Measurements from ENCODE around the gene TIMP2. TPM values are rescaled to one million over a fixed set of nuclear protein-coding genes. Genes with fewer than 3 reads are reported as not detected.

The TIMP2 gene
- total and polyA plus RNA-seq, 2 of the 4 experiments (the other 2 are of a cell fraction): 43.9 to 416 TPM

- no peak for TF ChIP-seq RCOR1 (IDR thresholded peaks at IDR 0.05; ENCODE audit: insufficient replicate concordance, low read length)
These were observed 51.5 kb downstream of the TIMP2 start (continued) for GRCh38 chr17:78873519-78874340.

GRCh38 chr17:78872486-78872885 is 52.7 kb downstream of the TIMP2 start:
- Histone ChIP-seq H4K20me1 (ENCODE audit: insufficient read depth, low read length) (peaks cover 29% of the 10 kb centered on the region), H3K27me3 (ENCODE audit: control insufficient read depth, insufficient read depth, low read length) (no peaks in the 10 kb centered on the region), H2BK5ac (ENCODE audit: low read depth, low read length, poor library complexity, severe bottlenecking) (no peak overlapping the region), H3K79me1 (ENCODE audit: low read depth in 1 of 2, low read length in 2 of 2) (peaks cover 30 to 82% of the 10 kb centered on the region in 2 experiments), H3K4me1 (ENCODE audit: control insufficient read depth, insufficient read depth, low read length) (peaks cover 30% of the 10 kb centered on the region), H3K18ac (ENCODE audit: low read depth, low read length) (no peak overlapping the region), H4K91ac (ENCODE audit: insufficient read depth, low read depth, low read length) (no peak overlapping the region), H2AFZ (replicated peaks; ENCODE audit: low read length, poor library complexity) (no peak overlapping the region), H3K23ac (ENCODE audit: low read depth, low read length) (no peak overlapping the region), H3K56ac (ENCODE audit: extremely low read depth, insufficient read depth, low read length) (no peak overlapping the region), H3K9ac (ENCODE audit: low read depth, low read length) (no peak overlapping the region), H2AK5ac (ENCODE audit: low read depth, low read length) (no peak overlapping the region; the same call in 1 of the 2 replicates), H3K9me1 (ENCODE audit: insufficient read depth, low read length) (peaks cover 40% of the 10 kb centered on the region), H4K5ac (ENCODE audit: low read depth, low read length) (no peak overlapping the region; the same call in 1 of the 2 replicates), H3K9me3 (ENCODE audit: control insufficient read depth, insufficient read depth, low read length) (no peaks in the 10 kb centered on the region), H3K4me2 (ENCODE audit: low read depth, low read length) (no peak overlapping the region), H4K8ac (ENCODE audit: low read depth in 2 of 2, low read length in 2 of 2) (no peak overlapping the region), H2BK120ac (ENCODE audit: low read depth, low read length) (no peak overlapping the region), H2BK15ac (ENCODE audit: low read depth, low read length) (no peak overlapping the region), H2BK20ac (ENCODE audit: low read depth, low read length) (no peak overlapping the region), H3K14ac (replicated peaks; ENCODE audit: low read depth, low read length) (no peak overlapping the region), H2AK9ac (replicated peaks; ENCODE audit: low read depth, low read length, poor library complexity) (no peak overlapping the region), H3K36me3 (ENCODE audit: control insufficient read depth, insufficient read depth, low read length) (peaks cover 45% of the 10 kb centered on the region), H3K27ac (ENCODE audit: insufficient read depth, low read length) (no peak overlapping the region), H3K4me3 (ENCODE audit: insufficient read depth, low read depth, low read length) (no peak overlapping the region), H3K4ac (ENCODE audit: low read depth, low read length) (no peak overlapping the region)
- dilution Hi-C loops (cut with HindIII; ENCODE audit: low sequenced_read_pairs, unreplicated experiment): no loop called here
- no TSS peak for BruUV-seq (replicated peaks)
- ChIA-PET CTCF (interaction anchor here (0.6 kb wide), 1 partner anchor 77 kb away, joined by 5 read pairs; no protein-coding TSS in a partner anchor), POLR2A (ENCODE audit: unreplicated experiment) (no interaction called here)
- WGBS, 2 experiments (ENCODE audit: extremely low coverage in 2 of 2, insufficient read length in 1 of 2): no CpG with 5 or more reads among the region's 6 CpGs
- DNase-seq: no peak
- in situ Hi-C loops (cut with MboI; ENCODE audit: low sequenced_read_pairs): loop anchor here (25.0 kb wide), 1 partner anchor 515 kb away; no protein-coding TSS in a partner anchor
- no peak for ATAC-seq (ENCODE audit: low read depth)
- intact Hi-C loops (cut with micrococcal nuclease): no loop called here
- TF ChIP-seq MAFK (IDR thresholded peaks at IDR 0.05; ENCODE audit: low read depth, low read length) (no peak), CTCF (conservative IDR thresholded peaks at IDR 0.05; ENCODE audit: low read depth, low read length) (no peak), MAZ (IDR thresholded peaks at IDR 0.05; ENCODE audit: borderline replicate concordance, low read depth, low read length) (no peak), USF2 (IDR thresholded peaks at IDR 0.05; ENCODE audit: low read depth, low read length) (no peak), CEBPB (IDR thresholded peaks at IDR 0.05; ENCODE audit: low read depth, low read length) (no peak), ELK1 (IDR thresholded peaks at IDR 0.05; ENCODE audit: borderline replicate concordance, low read depth, low read length) (no peak), NFE2L2 (IDR thresholded peaks at IDR 0.05; ENCODE audit: low read depth, low read length) (no peak), RFX5 (IDR thresholded peaks at IDR 0.05; ENCODE audit: low read depth, low read length) (no peak), BHLHE40 (IDR thresholded peaks at IDR 0.05; ENCODE audit: low read depth, low read length) (no peak), SMC3 (IDR thresholded peaks at IDR 0.05; ENCODE audit: low read depth, low read length) (no peak), RAD21 (IDR thresholded peaks at IDR 0.05; ENCODE audit: low read length) (no peak), POLR2A (IDR thresholded peaks at IDR 0.05; ENCODE audit: low read depth, low read length) (no peak)
